HG02763 (cell line): ENCODE measurements around the gene TEAD2.

Source experiments
- ATAC-seq: cut with Tn5 transposase; IDR thresholded peaks from one replicate; pipeline ENCODE4 v1.9.1; 2021; ENCODE audit warnings: mild to moderate bottlenecking, moderate library complexity; ENCODE audit not compliant: unreplicated experiment

TEAD2 gene

GRCh38 chr19:49348305-49349189, 13.7 kb downstream of the TEAD2 start:
- no peak for ATAC-seq

DNA sequence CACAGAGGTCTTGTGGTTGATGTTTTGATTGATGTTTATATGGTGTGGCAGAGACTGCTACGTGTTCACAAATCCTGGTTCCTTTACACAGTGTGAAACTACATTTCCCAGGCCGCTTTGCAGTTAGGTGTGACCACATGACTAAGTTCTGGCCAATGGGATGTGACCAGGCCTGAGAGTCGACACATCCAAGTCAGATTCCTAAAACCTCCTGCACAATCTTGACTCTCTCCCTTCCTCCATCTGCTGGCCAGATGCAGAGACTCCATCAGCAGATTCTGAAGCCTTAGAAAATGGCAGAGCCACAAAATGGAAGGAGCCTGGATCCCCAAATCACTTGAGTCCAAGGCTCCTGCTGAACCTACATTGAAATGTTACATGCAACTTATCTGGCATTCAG, 14.4 kb downstream of the TEAD2 start:
- ATAC-seq = no peak

- ATAC-seq = no peak
These were observed 15.0 kb downstream of the TEAD2 start for GRCh38 chr19:49347191-49347590.

GRCh38 chr19:49344505-49345423, 17.5 kb downstream of the TEAD2 start:
- ATAC-seq = no peak

- no peak for ATAC-seq
These were observed 19.1 kb downstream of the TEAD2 start for GRCh38 chr19:49343123-49343522.

DNA sequence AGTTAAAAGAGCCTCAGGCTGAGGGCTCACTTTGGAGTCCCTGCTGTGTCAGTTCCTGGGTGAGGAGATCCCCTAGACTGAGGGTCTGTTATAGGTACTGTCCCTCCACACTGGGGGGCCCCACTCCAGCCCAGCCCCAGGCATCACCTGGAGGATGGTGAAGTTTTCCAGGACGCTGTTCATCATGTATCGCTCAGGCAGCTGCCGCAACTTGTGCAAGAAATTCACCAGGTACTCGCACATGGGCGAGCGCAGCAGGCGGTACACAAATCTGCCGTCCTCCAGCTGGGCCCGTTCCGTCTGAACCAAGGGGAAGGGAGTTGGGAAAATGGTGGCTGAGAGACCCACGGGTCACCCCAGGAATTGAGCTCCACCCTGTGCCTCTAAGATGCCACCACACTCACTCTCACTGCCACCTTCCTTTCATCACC, 19.9 kb downstream of the TEAD2 start:
- ATAC-seq = no peak

GRCh38 chr19:49340865-49341718, 21.1 kb downstream of the TEAD2 start:
- no peak for ATAC-seq

DNA sequence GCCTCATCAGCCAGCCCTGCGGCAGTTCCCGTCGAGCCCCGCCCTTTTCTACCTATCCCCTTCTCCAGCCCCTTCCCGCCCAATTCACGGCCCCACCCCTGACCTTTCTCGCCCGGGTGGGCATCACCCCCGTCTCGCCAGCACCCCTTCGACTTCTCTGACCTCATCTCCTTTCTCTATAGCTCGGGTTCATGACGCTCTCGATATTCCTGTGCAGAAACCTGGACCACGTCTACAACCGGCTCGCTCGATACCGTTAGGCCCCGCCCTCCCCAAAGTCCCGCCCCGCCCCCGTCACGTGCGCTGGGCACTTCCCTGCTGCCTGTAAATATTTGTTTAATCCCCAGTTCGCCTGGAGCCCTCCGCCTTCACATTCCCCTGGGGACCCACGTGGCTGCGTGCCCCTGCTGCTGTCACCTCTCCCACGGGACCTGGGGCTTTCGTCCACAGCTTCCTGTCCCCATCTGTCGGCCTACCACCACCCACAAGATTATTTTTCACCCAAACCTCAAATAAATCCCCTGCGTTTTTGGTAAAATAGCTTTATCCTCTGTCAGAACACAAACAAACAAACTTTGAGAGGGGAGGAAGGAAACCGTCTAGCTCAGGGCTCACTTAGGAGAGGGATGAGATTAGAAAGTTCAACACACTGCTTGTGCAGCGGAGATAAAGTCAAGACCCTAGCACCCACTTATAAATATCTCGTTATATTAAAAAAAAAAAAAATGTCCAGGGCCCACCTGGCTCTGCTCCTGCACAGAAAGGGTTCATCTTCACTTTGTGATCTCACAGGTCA, 21.9 kb downstream of the TEAD2 start:
- peak; percentile 69 for ATAC-seq

DNA sequence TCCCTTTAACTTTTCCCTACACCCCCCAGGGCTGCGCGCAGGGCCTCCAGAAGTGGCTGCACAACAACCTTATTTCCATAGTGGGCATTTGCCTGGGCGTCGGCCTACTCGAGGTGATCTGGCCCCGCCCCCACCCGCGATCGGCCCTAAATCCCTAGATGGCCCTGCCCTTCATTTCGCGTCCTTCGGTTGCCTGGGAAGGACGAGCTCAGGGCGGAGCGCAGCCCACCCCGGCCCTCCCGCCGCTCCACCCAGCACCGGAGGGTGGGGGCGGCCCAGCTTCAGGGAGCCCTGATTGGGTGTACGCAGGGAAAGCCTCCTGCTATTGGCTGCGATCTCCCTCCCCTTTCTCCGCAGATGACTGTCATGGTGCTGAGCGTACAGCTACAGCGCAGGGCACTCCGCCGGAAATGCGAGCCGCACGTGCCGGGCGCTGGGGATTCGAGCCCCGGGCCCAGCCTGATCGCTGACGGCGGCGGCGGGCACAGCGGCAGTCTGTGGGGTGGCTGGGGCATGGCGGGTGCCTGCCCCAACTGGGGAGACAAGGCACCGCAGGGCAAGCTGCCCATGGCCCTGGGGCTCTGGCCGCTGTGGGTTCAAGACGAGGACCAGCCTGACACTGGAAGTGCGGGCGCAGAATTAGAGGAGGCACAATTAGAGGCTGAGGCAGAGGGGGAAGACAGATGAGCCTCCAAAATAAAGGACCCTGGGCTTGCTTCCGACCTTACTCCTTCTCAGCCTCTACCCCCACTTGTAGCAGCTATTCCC, 22.7 kb downstream of the TEAD2 start:
- no peak for ATAC-seq

- no peak for ATAC-seq
These were observed 23.4 kb downstream of the TEAD2 start for GRCh38 chr19:49338691-49339300.

DNA sequence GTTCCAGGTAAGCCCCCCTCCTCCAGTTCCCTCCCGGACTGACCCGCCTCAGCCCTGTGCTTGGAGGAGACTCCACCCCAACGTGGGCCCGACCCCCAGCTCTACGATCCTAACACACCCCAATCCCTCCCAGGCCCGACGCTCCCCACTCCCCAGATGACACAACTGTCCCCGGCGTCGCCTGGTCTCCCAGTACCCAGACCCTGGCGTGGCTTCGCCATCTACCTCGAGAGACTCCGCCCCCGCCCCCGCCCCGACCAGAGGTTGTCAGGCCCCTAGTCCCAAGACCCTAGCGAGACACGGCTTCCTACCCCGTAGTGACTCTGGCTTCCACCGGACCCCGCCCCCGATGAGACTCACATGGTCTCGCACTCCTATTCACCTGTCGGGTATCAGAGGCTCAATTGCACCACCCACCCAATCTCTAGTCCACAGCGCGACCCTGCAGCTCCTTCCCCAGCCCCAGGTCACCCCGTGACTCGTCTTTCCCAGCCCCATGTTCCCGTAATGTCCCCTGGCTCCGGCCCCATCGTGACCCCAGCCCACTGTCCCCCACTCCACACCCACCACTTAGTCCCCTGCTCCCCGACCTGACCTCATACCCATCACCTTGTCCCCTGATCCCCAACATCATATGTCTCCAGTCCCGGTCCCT, 24.1 kb downstream of the TEAD2 start:
- no peak for ATAC-seq

DNA sequence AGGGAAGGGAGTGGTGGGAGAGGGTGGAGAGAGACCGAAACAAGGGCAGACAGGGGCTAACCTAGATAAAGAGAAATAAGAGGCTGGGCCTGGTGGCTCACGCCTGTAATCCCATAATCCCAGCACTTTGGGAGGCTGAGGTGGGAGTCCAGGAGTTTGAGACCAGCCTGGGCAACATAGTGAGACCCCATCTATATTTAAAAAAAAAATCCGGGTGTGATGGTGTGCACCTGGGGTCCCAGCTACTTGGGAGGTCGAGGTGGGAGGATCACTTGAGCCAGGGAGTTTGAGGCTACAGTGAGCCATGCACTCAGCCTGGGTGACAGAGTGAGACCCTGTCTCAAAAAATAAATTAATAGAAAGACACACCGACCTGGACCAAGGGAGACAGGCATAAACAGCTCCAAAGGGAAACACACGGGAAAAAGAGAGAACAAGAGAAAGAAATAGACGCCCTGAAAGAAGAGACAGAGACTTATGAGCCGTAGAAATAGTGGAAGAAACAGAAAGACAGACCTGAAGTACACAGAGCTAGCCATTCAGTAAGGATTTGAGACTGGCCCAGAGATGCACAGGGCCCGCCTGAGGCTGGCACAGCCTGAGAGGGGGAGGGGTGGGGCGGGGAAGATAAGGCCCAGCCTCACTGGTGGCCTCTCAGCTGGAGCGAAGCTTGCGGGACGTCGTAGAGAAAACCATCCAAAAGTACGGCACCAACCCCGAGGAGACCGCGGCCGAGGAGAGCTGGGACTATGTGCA, 24.8 kb downstream of the TEAD2 start:
- ATAC-seq = no peak

DNA sequence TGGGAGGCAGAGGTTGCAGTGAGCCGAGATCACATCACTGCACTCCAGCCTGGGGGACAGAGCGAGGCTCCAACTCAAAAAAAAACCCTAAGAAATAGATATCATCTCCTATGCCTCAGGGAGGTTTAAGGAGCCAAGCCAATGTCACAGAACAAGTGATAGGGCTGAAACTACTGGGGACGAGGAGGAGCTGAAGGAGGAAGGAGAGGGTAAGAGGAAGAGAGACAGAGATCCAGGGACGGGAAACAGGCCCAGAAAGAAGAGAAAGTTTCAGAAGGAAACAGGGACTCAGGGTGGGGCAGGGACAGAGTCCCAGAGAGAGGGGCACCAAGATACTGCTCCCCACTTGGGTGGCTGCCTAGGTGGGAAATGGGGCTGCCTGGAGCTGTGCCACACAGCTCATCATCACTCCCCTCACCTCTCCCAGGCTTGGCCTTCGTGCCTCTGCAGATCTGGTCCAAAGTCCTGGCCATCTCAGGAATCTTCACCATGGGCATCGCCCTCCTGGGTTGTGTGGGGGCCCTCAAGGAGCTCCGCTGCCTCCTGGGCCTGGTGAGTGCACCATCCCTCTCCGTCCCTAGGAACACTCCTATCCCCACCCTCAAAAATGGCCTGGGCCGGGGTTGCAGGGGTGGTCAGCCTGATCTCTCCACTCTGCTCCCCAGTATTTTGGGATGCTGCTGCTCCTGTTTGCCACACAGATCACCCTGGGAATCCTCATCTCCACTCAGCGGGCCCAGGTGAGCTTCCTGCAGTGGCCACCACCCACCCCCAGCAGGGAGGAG, 25.5 kb downstream of the TEAD2 start:
- no peak for ATAC-seq

DNA sequence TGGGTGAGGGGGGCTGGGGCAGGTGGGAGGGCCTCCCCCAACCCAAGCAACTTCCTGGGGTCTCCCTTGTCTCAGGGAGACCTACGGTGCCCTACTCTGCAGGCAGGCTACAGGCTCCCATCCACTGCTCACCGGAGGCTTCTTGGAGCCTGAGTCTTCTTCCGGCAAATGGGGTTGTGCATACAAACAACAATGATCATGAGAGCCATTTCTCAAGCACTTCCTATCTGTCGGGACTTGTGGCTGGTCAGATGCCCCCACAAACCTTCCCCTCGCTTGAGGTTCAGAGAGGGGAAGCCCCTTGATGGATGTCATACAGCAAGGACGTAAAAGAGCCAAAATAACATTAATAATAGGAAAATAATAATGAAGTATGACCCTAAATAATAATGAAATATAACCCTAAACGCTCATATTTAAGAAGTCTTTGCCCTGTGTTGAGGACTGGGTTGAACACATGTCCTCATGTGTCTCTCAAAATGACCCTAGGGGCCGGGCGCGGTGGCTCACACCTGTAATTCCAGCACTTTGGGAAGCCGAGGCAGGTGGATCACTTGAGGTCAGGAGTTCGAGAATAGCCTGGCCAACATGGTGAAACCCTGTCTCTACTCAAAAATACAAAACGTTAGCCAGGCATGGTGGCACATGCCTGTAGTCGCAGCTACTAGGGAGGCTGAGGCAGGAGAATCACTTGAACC, 26.3 kb downstream of the TEAD2 start:
- ATAC-seq = no peak

DNA sequence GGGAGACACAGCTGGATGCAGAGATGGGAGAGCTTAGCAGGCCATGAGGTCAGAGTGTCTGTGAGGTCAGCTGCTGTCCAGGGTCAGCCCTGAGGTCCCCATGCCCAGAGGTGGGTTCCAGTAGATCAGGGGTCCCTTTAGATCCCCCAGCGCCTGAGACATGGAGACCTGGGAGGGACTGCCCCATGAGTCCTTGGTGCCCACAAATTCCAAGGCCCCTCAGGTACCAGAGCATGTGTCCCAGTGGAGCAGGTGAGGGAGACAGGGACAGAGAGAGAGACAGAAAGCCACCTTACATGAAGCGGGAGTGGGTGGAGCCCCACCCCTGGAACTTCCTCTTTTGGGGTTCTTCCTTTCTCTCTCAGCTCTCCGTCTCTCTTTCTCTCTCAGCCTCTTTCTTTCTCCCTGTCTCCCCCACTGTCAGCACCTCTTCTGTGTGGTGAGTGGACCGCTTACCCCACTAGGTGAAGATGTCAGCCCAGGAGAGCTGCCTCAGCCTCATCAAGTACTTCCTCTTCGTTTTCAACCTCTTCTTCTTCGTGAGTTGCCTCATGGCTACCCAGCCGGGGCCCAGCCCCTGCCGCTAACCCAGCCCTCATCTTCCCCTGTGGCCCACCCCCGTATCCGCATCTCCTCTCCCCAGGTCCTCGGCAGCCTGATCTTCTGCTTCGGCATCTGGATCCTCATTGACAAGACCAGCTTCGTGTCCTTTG, 27.0 kb downstream of the TEAD2 start, which contains the start of gene CD37:
CD37 (plus strand) TSS at position 336 of the 713 bp plus-strand sequence; CDS start at position 471, 135 bp downstream.
- ATAC-seq = no peak
